ENCODE measurements around the gene FMN1.

FMN1 gene

GRCh38 chr15:33005582-33005981 lies 188.9 kb downstream of the FMN1 start:
- no peaks in the 10 kb centered on the region for H3K27me3 ChIP-seq (ENCODE audit: low read depth)
- H3K36me3 ChIP-seq (replicated peaks) = no peaks in the 10 kb centered on the region
- DNase-seq (ENCODE audit: low spot score in 2 of 2) = no peak
- no peak overlapping the region for H3K4me3 ChIP-seq
- no peaks in the 10 kb centered on the region for H3K9me3 ChIP-seq
- in situ Hi-C loops (cut with MboI; ENCODE audit: low sequenced_read_pairs) = no loop called here
- H3K4me1 ChIP-seq = peaks cover 15% of the 10 kb centered on the region

- H3K4me3 ChIP-seq = no peak overlapping the region
- in situ Hi-C loops (cut with MboI; ENCODE audit: low sequenced_read_pairs) = no loop called here
- no peak for DNase-seq (ENCODE audit: low spot score in 2 of 2)
- no peaks in the 10 kb centered on the region for H3K36me3 ChIP-seq (replicated peaks)
- peaks cover 6% of the 10 kb centered on the region for H3K27me3 ChIP-seq (ENCODE audit: low read depth)
- H3K9me3 ChIP-seq = no peaks in the 10 kb centered on the region
- H3K4me1 ChIP-seq = no peaks in the 10 kb centered on the region
Observed at GRCh38 chr15:33001926-33002325, 192.6 kb downstream of the FMN1 start.

GRCh38 chr15:32998979-32999672 lies 195.4 kb downstream of the FMN1 start:
- Histone ChIP-seq H3K4me1 (no peaks in the 10 kb centered on the region), H3K36me3 (replicated peaks) (no peaks in the 10 kb centered on the region), H3K9me3 (no peaks in the 10 kb centered on the region), H3K27me3 (ENCODE audit: low read depth) (peaks cover 8% of the 10 kb centered on the region), H3K4me3 (no peak overlapping the region)
- DNase-seq (ENCODE audit: low spot score in 2 of 2) = no peak
- in situ Hi-C loops (cut with MboI; ENCODE audit: low sequenced_read_pairs) = loop anchor here (10.0 kb wide), 1 partner anchor 344 kb away; no protein-coding TSS in a partner anchor

- no peak overlapping the region for H3K4me3 ChIP-seq
- no peaks in the 10 kb centered on the region for H3K36me3 ChIP-seq (replicated peaks)
- H3K4me1 ChIP-seq = no peaks in the 10 kb centered on the region
- no peak for DNase-seq (ENCODE audit: low spot score in 2 of 2)
- no peaks in the 10 kb centered on the region for H3K9me3 ChIP-seq
- in situ Hi-C loops (cut with MboI; ENCODE audit: low sequenced_read_pairs) = loop anchor here (10.0 kb wide), 1 partner anchor 343 kb away; no protein-coding TSS in a partner anchor
- peaks cover 8% of the 10 kb centered on the region for H3K27me3 ChIP-seq (ENCODE audit: low read depth)
Observed at GRCh38 chr15:32998182-32998581, 196.3 kb downstream of the FMN1 start.

- Histone ChIP-seq H3K4me3 (no peak overlapping the region), H3K4me1 (no peaks in the 10 kb centered on the region), H3K9me3 (no peaks in the 10 kb centered on the region), H3K36me3 (replicated peaks) (no peaks in the 10 kb centered on the region), H3K27me3 (ENCODE audit: low read depth) (peaks cover 11% of the 10 kb centered on the region)
- DNase-seq (ENCODE audit: low spot score in 2 of 2) = no peak
- in situ Hi-C loops (cut with MboI; ENCODE audit: low sequenced_read_pairs) = loop anchor here (10.0 kb wide), 1 partner anchor 340 kb away; no protein-coding TSS in a partner anchor
Observed at GRCh38 chr15:32994810-32995424, 199.6 kb downstream of the FMN1 start.

GRCh38 chr15:32993285-32993684 lies 201.2 kb downstream of the FMN1 start:
- no peaks in the 10 kb centered on the region for H3K9me3 ChIP-seq
- peaks cover 8% of the 10 kb centered on the region for H3K27me3 ChIP-seq (ENCODE audit: low read depth)
- in situ Hi-C loops (cut with MboI; ENCODE audit: low sequenced_read_pairs) = loop anchor here (10.0 kb wide), 1 partner anchor 338 kb away; no protein-coding TSS in a partner anchor
- DNase-seq (ENCODE audit: low spot score in 2 of 2) = no peak
- no peaks in the 10 kb centered on the region for H3K4me1 ChIP-seq
- H3K4me3 ChIP-seq = no peak overlapping the region
- H3K36me3 ChIP-seq (replicated peaks) = no peaks in the 10 kb centered on the region

- no peak overlapping the region for H3K4me3 ChIP-seq
- DNase-seq (ENCODE audit: low spot score in 2 of 2) = no peak
- in situ Hi-C loops (cut with MboI; ENCODE audit: low sequenced_read_pairs) = loop anchor here (10.0 kb wide), 1 partner anchor 337 kb away; no protein-coding TSS in a partner anchor
Observed at GRCh38 chr15:32991619-32992111, 202.8 kb downstream of the FMN1 start.

GRCh38 chr15:32990071-32990470 lies 204.4 kb downstream of the FMN1 start:
- Histone ChIP-seq H3K36me3 (replicated peaks) (no peaks in the 10 kb centered on the region), H3K27me3 (ENCODE audit: low read depth) (peaks cover 5% of the 10 kb centered on the region), H3K9me3 (no peaks in the 10 kb centered on the region), H3K4me1 (no peaks in the 10 kb centered on the region), H3K4me3 (no peak overlapping the region)
- no peak for DNase-seq (ENCODE audit: low spot score in 2 of 2)
- in situ Hi-C loops (cut with MboI; ENCODE audit: low sequenced_read_pairs) = loop anchor here (10.0 kb wide), 1 partner anchor 335 kb away; no protein-coding TSS in a partner anchor

More at GRCh38 chr15:32991619-32992111, 202.8 kb downstream of the FMN1 start:
- Histone ChIP-seq H3K36me3 (replicated peaks) (no peaks in the 10 kb centered on the region), H3K9me3 (no peaks in the 10 kb centered on the region), H3K4me1 (no peaks in the 10 kb centered on the region), H3K27me3 (ENCODE audit: low read depth) (peaks cover 5% of the 10 kb centered on the region)

- Histone ChIP-seq H3K36me3 (replicated peaks) (no peaks in the 10 kb centered on the region), H3K4me3 (no peak overlapping the region), H3K4me1 (no peaks in the 10 kb centered on the region), H3K9me3 (no peaks in the 10 kb centered on the region), H3K27me3 (ENCODE audit: low read depth) (peaks cover 3% of the 10 kb centered on the region; the same call in 1 of the 2 replicates)
- in situ Hi-C loops (cut with MboI; ENCODE audit: low sequenced_read_pairs) = no loop called here
- no peak for DNase-seq (ENCODE audit: low spot score in 2 of 2)
Observed at GRCh38 chr15:32987067-32987466, 207.4 kb downstream of the FMN1 start.

GRCh38 chr15:32986147-32986546 lies 208.4 kb downstream of the FMN1 start:
- H3K36me3 ChIP-seq (replicated peaks) = no peaks in the 10 kb centered on the region
- H3K9me3 ChIP-seq = no peaks in the 10 kb centered on the region
- H3K4me3 ChIP-seq = no peak overlapping the region
- in situ Hi-C loops (cut with MboI; ENCODE audit: low sequenced_read_pairs) = no loop called here
- H3K27me3 ChIP-seq (ENCODE audit: low read depth) = peaks cover 3% of the 10 kb centered on the region; the same call in 1 of the 2 replicates
- DNase-seq (ENCODE audit: low spot score in 2 of 2) = no peak
- no peaks in the 10 kb centered on the region for H3K4me1 ChIP-seq

GRCh38 chr15:32983679-32984078 lies 210.8 kb downstream of the FMN1 start:
- H3K27me3 ChIP-seq (ENCODE audit: low read depth) = peaks cover 3% of the 10 kb centered on the region; the same call in 1 of the 2 replicates
- in situ Hi-C loops (cut with MboI; ENCODE audit: low sequenced_read_pairs) = no loop called here
- H3K9me3 ChIP-seq = no peaks in the 10 kb centered on the region
- no peak overlapping the region for H3K4me3 ChIP-seq
- H3K36me3 ChIP-seq (replicated peaks) = no peaks in the 10 kb centered on the region
- no peaks in the 10 kb centered on the region for H3K4me1 ChIP-seq
- DNase-seq (ENCODE audit: low spot score in 2 of 2) = no peak

- Histone ChIP-seq H3K27me3 (ENCODE audit: low read depth) (no peaks in the 10 kb centered on the region; the same call in 1 of the 2 replicates), H3K36me3 (replicated peaks) (no peaks in the 10 kb centered on the region), H3K9me3 (no peaks in the 10 kb centered on the region), H3K4me1 (no peaks in the 10 kb centered on the region), H3K4me3 (no peak overlapping the region)
- no peak for DNase-seq (ENCODE audit: low spot score in 2 of 2)
- in situ Hi-C loops (cut with MboI; ENCODE audit: low sequenced_read_pairs) = no loop called here
Observed at GRCh38 chr15:32982001-32982400, 212.5 kb downstream of the FMN1 start.

GRCh38 chr15:32981536-32981935 lies 213.0 kb downstream of the FMN1 start:
- H3K4me3 ChIP-seq = no peak overlapping the region
- no peaks in the 10 kb centered on the region for H3K36me3 ChIP-seq (replicated peaks)
- H3K9me3 ChIP-seq = no peaks in the 10 kb centered on the region
- no peaks in the 10 kb centered on the region; the same call in 1 of the 2 replicates for H3K27me3 ChIP-seq (ENCODE audit: low read depth)
- in situ Hi-C loops (cut with MboI; ENCODE audit: low sequenced_read_pairs) = no loop called here
- no peaks in the 10 kb centered on the region for H3K4me1 ChIP-seq
- DNase-seq (ENCODE audit: low spot score in 2 of 2) = no peak

- Histone ChIP-seq H3K36me3 (replicated peaks) (no peaks in the 10 kb centered on the region), H3K27me3 (ENCODE audit: low read depth) (no peaks in the 10 kb centered on the region; the same call in 1 of the 2 replicates), H3K4me1 (no peaks in the 10 kb centered on the region), H3K9me3 (no peaks in the 10 kb centered on the region), H3K4me3 (no peak overlapping the region)
- in situ Hi-C loops (cut with MboI; ENCODE audit: low sequenced_read_pairs) = no loop called here
- DNase-seq (ENCODE audit: low spot score in 2 of 2) = no peak
Observed at GRCh38 chr15:32979710-32980109, 214.8 kb downstream of the FMN1 start.

Data from HAP-1 (cell line).